PC-3 (cell line): Measurements from ENCODE around the gene WBP2NL.

Experiments used
- CTCF ChIP-seq: fragments of 300-600 bp; sonication (generic); conservative IDR thresholded peaks from 2 replicates; pipeline ENCODE4 v1.5.1; 2017; ENCODE audit warnings: antibody characterized with exemption, low read depth, mild to moderate bottlenecking, low read length
- EZH2 ChIP-seq: fragments of 300-600 bp; sonication (generic); IDR thresholded peaks from one replicate; pipeline ENCODE4 v1.6.1; 2017; ENCODE audit warnings: antibody characterized with exemption, mild to moderate bottlenecking, low read length; ENCODE audit not compliant: unreplicated experiment

- TF ChIP-seq CTCF (no peak), EZH2 (no peak)
These were observed 72.2 kb downstream of the WBP2NL start, which contains the start of gene NAGA for GRCh38 chr22:42070517-42071422.
